Dermis microvascular lymphatic vessel endothelial cell (primary cell): ENCODE data around the gene PIMREG. TPM values are rescaled to one million over a fixed set of nuclear protein-coding genes. Genes with fewer than 3 reads are reported as not detected.

ENCODE experiments used
- DNase-seq, 2 donors: peaks; one replicate each; pipeline versions ENCODE4 v3.0.0 to v3.0.0-alpha.2; 2010; ENCODE audit warnings: low read depth in 2 of 2
- total RNA-seq: library from RNA; depleted of rRNA; stranded (reverse); fragments of >200 nt; gene quantifications from 2 replicates; pipeline ENCODE4 v1.2.1, GENCODE V29; 2014

PIMREG gene
- total RNA-seq, 1 donor from 2014 or later, result 21.7 TPM

DNA sequence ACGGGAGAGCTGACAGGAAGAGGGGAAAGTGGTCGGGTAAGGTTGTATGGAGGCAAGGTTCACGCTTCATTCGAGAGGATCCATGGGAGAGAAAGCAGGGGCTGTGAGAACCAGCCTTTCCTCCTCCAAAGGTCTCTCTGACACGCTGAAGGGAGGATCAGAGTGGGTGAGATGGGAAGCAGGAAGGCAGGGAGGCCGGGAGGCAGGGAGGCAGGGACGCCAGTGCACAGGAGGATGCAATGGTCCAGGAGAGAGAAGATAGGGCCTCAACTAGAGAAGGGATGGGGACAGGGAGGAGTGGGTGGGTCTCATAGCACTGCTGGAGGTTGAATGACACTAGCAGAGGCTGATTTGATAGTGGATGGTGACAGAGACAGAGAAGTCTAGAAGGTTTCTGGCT is 54.1 kb downstream of the PIMREG start:
- DNase-seq, result no peak

DNA sequence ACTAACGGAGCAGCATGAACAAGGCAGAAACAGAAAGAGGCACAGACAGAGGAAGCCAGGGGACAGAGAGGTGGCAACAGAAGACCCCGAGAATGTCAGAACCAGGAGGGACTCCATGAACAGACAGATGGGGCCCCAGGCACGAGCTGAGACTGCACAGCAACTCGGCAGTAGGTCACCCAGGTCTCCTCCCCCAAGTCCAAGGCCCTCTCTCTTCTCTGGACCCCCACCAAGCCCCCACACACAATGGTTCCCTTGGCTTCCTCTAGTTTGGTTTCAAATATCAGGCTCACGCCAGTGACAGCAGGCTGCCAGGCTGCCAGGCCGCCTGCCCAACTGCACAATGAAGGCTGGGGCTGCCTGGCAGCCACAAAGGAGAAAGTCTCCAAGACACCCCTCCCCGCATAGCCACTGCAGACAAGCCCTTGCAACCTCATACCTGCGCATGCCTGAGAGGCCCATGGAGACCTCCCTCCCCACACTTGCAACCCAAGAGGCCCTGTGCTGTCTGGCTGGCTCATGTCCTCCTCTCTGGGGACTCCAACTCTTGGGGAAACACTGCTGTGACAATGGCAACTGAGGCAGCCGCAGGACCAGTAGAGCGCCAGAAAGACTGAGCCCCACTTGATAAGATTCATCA is 54.8 kb downstream of the PIMREG start:
- DNase-seq, result no peak

Other genes with a start within 250 kb of the PIMREG start
- not detected in 2 replicates for gene AIPL1, start 9.3 kb upstream of the PIMREG start, total RNA-seq
- gene PITPNM3, start 112.1 kb downstream of the PIMREG start, total RNA-seq, result 0.13 and 0.26 TPM in 2 replicates
- gene KIAA0753, start 196.3 kb downstream of the PIMREG start, total RNA-seq, result 7.2 and 8.2 TPM in 2 replicates
- 74.2 and 85.4 TPM in 2 replicates for gene TXNDC17, start 196.6 kb downstream of the PIMREG start, total RNA-seq
- 6.8 and 8.5 TPM in 2 replicates for gene MED31, start 207.2 kb downstream of the PIMREG start, total RNA-seq
- 0.13 and 0.63 TPM in 2 replicates for gene C17orf100, start 207.3 kb downstream of the PIMREG start, total RNA-seq